HG03342 (cell line): ENCODE data around the gene ZHX3.
"Not testable (repeated sequence)": the region's sequence is repeated elsewhere in the genome, so short reads cannot be mapped to it uniquely, and the experiment has no call there.

ENCODE experiments used
- ATAC-seq: cut with Tn5 transposase; IDR thresholded peaks from one replicate; pipeline ENCODE4 v1.9.1; 2021; ENCODE audit warnings: mild to moderate bottlenecking, moderate library complexity; ENCODE audit not compliant: unreplicated experiment

ZHX3 gene

DNA sequence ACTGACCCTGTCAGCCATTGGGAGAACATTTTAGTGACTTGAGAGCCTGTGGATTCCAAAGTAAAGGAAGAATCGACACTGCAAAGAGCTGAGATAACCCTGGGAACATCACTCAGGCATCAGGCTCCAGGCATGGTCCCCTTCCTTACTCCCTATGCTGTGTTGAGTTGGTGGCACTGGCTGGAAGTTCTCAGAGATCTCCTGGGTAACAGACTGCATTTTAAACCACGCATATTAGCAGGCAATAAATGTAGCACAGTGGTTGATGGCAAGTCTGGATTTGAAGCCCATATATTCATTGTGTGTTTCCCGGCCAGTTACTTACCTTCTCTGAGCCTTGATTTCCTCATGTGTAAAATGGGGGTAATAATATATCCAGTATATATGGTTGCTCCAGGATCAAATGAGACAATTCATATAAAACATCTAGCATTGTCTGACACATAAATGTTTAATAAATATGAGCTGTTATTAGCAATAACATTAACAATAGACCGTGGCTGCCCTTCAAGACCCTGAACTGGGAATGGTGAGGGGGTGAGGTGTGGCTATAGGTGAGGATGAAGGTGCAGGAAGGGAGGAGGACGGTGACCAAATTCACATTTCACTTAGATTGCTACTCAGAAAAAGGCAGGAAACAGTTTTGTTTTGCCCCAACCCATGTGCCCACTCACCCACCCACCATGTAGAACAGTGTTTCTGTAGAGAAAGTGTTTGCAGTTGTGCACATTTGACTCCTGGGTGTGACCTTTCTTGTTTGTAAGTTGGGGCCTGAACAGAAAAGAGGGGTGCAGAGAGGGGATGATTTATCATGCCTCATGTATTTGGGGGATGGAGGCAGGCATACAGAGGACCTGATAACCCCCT is 178.1 kb downstream of the ZHX3 start:
- no peak for ATAC-seq

DNA sequence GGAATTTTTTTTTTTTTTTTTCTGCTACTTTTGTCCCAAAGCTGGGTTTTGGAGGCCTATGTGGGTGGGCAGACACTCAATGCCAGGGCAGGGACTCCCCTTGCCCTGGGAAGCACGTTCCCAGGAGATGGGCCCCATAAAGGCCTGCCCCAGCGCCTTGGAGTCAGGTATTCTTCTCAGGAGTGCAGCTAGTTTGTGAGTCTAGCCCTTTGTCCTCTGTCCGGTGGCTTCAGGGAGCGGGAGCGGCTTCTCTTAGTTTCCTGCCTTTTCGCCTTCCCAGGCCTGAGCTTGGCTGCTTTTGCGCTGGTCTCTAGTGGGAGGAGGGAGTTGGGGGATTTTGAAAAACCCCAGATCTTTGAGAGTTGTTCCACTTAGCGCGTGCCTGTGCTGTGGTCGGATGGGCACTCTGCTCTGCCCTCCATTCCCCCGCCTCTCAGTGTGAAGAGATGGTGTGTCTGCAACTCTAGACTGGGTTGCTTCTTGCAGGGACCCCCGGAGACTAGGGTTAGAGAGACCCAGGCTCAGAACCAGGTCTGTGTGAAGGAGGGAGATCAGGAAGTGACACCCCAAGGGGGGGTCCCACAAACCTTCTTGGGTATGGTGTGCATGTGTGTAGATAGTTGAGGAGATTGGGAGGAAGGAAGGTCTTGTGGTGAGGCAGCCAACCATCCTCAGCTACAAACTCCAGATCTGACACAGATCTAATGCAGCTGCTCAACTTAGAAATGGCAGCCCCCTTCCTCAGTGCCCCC is 178.9 kb downstream of the ZHX3 start:
- no peak for ATAC-seq

DNA sequence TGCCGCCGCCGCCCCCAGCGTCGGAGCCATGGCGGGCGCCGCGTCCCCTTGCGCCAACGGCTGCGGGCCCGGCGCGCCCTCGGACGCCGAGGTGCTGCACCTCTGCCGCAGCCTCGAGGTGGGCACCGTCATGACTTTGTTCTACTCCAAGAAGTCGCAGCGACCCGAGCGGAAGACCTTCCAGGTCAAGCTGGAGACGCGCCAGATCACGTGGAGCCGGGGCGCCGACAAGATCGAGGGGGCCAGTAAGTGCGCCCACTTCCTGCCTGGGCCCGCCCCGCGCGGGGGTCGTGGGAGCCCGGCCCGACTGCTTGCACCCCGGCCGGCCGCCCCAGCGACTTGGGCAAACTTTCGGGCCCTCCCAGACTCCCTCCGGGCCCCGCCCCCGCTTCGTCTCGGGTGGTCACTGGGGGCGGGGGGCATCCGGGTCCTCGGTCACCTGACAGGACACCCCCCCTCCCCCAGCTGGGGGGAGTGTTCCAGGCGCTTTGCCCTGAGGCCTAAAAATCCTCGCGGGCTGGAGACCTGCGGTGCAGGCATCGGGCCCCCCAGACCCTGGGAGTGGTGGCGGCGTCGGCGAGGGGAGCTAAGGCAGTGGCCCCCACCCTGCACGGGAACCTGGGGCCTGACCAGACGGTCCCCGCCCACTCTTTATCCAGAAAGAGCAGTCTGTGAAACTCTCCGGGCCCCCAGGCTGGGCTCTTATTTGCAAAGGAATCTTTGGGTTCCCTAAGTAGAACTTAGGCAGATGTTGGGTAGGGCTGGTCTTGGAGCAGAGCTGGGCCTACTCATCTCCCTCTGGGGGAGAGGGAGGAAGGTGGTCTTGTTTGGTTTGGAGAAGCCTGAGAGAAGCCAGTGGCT is 179.7 kb downstream of the ZHX3 start:
- ATAC-seq, result peak; percentile 23

DNA sequence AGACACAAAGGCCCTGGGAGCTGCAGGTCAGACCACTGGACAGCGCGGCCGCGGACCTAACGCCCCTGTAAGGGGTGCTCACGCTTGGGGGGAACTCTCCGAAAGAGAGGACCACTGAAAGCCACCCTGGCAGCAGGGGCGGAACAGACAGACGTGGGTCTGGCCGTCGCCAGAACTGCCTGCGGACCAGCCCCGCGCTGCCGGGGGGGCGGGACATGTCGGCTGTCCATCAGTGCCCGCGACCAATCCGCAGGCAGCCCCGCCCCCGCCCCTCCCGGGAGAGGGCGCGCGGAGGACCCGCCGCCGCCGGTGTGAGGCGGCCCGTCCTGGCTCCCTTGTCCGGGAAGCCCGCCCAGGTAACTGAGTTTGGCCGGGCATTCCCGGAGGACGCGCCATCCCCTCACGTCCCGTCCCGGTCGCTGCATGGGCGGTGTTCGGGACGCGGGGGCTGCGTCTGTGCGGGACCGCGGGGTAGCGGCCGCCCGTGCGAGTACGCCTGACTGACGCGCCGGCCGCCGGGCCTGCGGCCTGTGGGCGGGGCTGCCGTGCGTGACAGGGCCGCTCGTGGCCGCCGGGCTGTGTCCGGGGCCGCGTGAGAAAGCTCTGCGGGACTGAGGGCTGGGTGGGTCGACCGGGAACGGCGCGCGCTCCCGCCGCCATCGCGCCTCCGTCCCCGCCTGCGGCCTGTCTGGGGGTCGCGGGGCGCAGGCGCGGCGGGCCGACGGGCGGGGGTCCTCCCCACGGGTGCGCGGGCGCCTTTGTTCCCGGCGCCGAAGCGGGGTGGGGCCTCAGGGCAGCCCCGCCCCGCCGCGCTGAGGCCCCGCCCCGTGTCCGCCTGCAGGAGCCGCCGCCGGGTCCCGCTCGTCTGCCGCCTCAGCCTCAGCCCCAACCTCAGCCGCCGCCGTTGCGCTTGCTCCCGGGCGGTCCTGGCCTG is 180.6 kb downstream of the ZHX3 start, which contains the start of gene PLCG1:
Gene PLCG1, plus strand, starts transcription at position 864 of the 934 bp plus-strand sequence. CDS start 99 bp downstream, outside the sequence.
- peak; percentile 53 for ATAC-seq

DNA sequence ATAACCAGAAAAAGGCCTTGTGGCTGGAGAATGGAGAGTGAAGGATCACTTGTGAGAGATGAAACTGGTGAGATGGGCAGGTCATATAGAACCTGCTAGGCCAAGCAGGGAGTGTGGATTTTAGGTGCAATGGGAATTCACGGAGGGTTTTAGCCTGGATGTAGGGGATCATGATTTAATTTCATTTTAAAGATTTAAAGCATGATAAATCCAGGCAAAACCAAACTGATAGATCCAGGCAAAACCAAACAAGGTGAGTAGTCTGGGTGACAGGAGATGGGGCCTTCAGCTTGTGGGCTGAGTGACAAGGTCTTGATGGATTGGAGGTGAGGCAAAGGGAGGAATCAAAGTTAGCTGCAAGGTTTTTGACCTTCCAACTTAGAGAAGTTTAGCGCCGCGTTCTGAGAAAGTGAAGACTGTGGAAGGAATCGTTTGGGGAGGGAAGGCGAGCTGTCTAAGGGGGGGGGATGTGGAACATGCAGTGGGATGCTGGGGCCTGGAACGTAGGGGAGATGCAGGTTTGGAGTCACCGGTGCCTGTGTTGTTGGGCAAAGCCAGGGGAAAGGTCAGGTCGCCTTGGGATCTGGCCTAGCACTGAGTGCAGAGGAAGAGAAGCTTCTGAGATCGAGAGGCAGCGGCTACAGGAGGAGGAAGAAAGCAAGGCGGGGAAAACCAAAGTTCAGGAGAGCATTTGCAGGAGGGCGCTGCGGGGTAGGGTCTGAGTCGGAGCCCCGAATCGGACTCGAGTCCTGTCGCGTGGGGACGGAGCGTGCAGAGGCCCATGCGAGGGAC is 181.4 kb downstream of the ZHX3 start:
- ATAC-seq, result no peak

DNA sequence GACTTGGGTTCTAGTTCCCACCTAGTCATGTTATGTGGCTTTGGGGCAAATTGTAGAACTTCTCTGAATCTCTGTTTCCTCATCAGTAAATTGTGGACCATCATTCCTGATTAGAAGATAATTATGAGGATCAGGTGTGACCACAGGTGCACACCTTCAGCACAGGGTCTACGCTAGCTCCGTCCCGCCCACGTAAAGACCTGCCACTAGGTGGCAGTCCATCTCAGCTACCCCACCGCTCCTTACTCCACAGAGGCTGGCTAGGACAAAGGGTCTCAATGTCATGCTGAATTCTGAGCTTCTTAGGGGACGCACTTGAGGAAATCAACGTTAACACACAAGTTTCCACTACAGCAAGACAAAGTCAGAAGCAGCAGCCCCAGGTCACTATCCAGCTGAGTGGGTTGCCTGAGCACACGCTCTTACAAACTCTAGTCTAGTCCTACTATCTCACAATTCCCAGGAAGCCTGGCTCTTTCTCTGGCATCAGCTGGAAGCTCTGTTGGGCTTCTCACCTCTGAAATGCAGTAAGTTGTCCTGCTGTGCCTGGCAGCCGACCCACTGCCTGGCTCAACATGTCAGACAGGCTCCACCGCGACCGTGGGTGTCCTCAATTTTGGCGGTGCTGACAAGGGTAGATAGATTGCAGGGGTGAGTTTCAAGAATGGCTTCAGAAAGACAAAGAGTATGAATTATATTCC is 182.2 kb downstream of the ZHX3 start:
- no peak for ATAC-seq

DNA sequence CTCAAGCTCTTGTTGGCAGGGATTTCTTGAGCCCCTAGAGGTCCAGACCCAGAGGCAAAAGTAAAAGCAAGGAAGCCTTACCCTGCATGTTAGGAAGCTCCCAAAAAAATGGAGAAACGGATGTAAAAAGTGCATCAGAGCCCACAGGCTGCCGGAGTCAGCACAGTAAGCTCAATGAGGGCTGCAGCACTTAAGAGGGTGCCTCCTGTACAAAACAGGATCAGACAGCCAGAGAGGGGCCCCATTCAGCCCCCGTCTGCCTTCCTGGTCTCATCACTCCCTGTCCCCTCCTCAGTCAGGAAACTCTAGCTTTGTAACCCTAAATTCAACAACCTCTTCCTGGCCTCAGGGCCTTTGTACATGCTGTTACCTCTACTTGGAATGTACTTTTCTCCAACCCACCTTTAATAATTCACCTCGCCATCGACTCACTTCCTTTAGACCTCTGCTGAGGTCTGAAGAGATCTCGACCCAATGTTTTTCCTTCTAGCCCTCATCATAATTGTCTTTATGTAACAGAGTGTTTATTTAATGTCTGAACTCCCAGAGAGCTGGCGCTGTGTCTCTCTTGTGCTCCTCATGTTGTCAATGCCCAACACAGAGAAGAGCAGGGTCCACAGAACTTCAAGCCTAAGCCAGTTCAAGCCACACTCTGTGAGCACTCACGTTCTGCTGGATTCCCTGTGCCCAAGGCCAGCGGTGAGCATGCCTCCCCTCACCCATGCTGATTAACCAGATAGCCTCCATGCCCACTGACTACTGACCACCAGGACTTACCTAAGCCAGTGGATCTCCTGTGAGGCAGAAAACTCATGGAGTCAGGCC is 183.0 kb downstream of the ZHX3 start:
- ATAC-seq, result no peak

DNA sequence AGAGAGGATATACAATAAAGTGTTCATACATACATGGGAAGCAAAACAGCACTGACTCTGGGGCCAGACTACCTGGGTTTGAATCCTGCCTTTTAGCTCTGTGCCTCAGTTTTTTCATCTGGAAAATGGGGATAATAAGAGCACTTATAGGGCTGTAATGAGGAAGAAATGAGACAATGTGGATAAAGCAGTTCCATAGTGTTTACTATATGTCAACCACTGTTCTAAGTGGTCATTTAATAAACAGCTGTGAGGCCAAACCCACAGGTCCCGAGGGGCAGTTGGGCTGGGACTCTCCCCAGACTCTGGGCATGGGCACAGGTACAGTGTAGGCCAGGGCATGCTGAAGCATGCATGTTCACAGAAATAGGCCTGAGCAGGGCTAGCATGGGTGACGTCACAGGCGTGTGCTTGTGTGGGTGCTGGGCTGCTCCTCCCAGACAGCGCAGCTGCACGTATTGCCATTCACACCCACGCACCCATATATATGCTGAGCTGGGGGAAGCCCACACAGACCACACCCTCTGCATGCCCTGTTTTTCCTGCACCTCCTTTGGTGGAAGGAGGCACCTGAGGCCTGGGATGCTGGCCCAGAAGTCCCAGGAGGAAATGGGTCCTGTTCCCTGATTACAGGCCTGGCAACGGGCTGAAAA is 183.7 kb downstream of the ZHX3 start:
- no peak for ATAC-seq

DNA sequence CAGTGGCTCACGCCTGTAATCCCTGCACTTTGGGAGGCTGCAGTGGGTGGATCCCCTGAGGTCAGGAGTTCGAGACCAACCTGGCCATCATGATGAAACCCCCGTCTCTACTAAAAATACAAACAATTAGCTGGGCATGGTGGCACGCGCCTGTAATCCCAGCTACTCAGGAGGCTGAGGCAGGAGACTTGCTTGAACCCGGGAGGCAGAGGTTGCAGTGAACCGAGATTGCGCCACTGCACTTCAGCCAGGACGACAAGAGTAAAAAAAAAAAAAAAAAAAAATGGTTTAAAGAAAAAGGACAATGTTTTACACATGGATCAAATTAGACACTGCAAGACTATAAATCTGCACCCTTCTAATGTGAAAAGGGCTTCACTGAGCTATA is 185.1 kb downstream of the ZHX3 start:
- ATAC-seq, result not testable (repeated sequence)

DNA sequence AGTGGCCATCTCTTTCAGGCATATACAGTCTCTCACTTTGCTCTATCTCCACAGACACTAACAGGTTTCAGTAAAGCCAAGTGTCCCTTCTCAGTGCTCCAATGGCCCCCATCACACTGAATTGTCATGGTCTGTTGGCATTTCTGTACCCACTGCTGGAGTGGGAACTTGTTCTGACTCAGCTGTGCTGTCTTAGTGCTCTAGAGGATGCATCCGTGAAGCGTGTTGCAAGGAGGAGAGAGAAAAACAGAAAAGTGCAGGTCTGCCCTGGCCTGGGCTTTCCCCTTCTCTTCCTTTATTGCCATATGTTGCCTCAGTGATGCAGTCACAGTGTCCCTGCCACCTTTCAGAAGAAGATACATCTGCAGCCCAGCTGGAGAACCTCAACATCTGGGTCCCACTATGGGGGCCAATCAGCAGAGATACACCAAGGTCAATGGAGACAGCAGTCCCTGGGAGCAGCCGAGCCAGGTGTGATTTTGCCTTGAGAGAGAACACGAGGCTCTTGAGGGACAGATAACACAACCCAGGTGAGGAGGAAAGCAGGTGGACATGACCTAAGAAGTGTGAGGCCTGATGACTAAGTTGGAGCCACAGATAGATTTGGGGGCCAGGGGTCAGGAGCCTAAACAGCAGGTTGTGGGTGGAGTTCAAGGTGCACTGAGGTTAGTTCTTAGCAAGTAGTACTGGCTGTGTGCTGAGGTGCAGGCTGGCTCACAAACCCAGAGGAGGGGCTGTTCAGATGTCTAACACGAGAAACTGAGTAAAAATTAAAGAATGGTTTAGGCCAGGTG is 185.7 kb downstream of the ZHX3 start:
- ATAC-seq, result no peak
